Right cardiac atrium (tissue), 5 donors: Measurements from ENCODE around the gene NUP93. TPM values are rescaled to one million over a fixed set of nuclear protein-coding genes. Genes with fewer than 3 reads are reported as not detected.

Source experiments
- ATAC-seq, 2 donors: fragments of 200-7000 bp; cut with Tn5 transposase; one replicate each; pipeline versions ENCODE4 v1.8.0 to v1.9.1; 2020; ENCODE audit warnings: moderate library complexity in 2 of 2, mild to moderate bottlenecking in 1 of 2
- DNase-seq, 3 donors: peaks; one replicate each; pipeline ENCODE4 v3.0.0-alpha.2; 2020
- H3K27ac ChIP-seq: one replicate; pipeline ENCODE4 v1.5.1; 2013; ENCODE audit warnings: mild to moderate bottlenecking, low read length, control low read depth, moderate library complexity
- H3K27me3 ChIP-seq: one replicate; pipeline ENCODE4 v1.6.1; 2013; ENCODE audit not compliant: control insufficient read depth, insufficient read depth
- H3K4me1 ChIP-seq: one replicate; pipeline ENCODE4 v1.6.1; 2013; ENCODE audit warnings: low read length; ENCODE audit not compliant: control insufficient read depth, insufficient read depth
- H3K4me3 ChIP-seq: one replicate; pipeline ENCODE4 v1.5.1; 2013; ENCODE audit warnings: low read length, control low read depth
- H3K9me3 ChIP-seq: one replicate; pipeline ENCODE4 v1.6.1; 2013; ENCODE audit warnings: low read length; ENCODE audit not compliant: control insufficient read depth
- WGBS: extraction: QIAGEN DNeasy Blood & Tissue Kit; methylation state at CpG from one replicate; pipeline ENCODE4 v1.1.7; 2013; 5-methylcytosine and 5-hydroxymethylcytosine counted together
- intact Hi-C, 4 donors: fragments of 100-400 bp; cut with DNase I; formaldehyde crosslinking; loops; one replicate each; pipeline versions ENCODE4 v1.11.0 to v1.14.0; 2022 to 2023
- microRNA-seq, 2 donors: library from miRNA; unstranded; fragments of <30 nt; microRNA quantifications; one replicate each; pipeline ENCODE4 v1.2.0, GENCODE V29; 2020 to 2021
- polyA plus RNA-seq: library from polyadenylated mRNA; stranded (reverse); fragments of 200-250 nt; gene quantifications from one replicate; pipeline ENCODE4 v1.2.3, GENCODE V29; 2013
- total RNA-seq, 4 donors: library from RNA; stranded (reverse); fragmentation: NEBNext Ultra II Directional; extraction: Animal tissue kit (Norgen Biotek cat#: 25700); gene quantifications; one replicate each; pipeline ENCODE4 v1.2.1, GENCODE V29; 2021
- donor health status: healthy with polysubstance abuse.
- donor health status: DM: no; HTN: yes; CAD: no.
- donor health status: DM: no; HTN: no; CAD: no.
- donor health status: DM: no; HTN: yes; CAD: no; lungs with severe emphysema.
- donor health status: DM: yes; HTN: yes; CAD: no.

Gene NUP93
- total and polyA plus RNA-seq, 5 donors = 18.9 to 36.0 (median 29.3) TPM

- Histone ChIP-seq H3K27ac (no peak overlapping the region), H3K27me3 (no peaks in the 10 kb centered on the region), H3K4me1 (no peaks in the 10 kb centered on the region), H3K4me3 (no peak overlapping the region), H3K9me3 (no peaks in the 10 kb centered on the region)
- intact Hi-C loops = no loop called here
- DNase-seq (peak in 1 of 3 donors; percentile 18), ATAC-seq (no peak)
- WGBS = 64% methylated on average over 4 of the region's 4 CpGs
Measured at GRCh38 chr16:56895813-56896212, 165.9 kb downstream of the NUP93 start.

GRCh38 chr16:56896244-56896643 lies 166.3 kb downstream of the NUP93 start:
- Histone ChIP-seq H3K4me3 (no peak overlapping the region), H3K9me3 (no peaks in the 10 kb centered on the region), H3K4me1 (no peaks in the 10 kb centered on the region), H3K27ac (no peak overlapping the region), H3K27me3 (no peaks in the 10 kb centered on the region)
- intact Hi-C loops = no loop called here
- ATAC-seq = no peak
- peak in 2 of 3 donors; percentile 15 to 58 for DNase-seq
- WGBS = 66% methylated on average over 3 of the region's 3 CpGs

GRCh38 chr16:56897026-56897799 lies 167.3 kb downstream of the NUP93 start:
- ATAC-seq (no peak), DNase-seq (peak in 1 of 3 donors; percentile 9)
- intact Hi-C loops = no loop called here
- Histone ChIP-seq H3K4me1 (no peaks in the 10 kb centered on the region), H3K9me3 (no peaks in the 10 kb centered on the region), H3K4me3 (no peak overlapping the region), H3K27ac (no peak overlapping the region), H3K27me3 (no peaks in the 10 kb centered on the region)
- WGBS = 79% methylated on average over 8 of the region's 8 CpGs

GRCh38 chr16:56898847-56899246 lies 168.9 kb downstream of the NUP93 start:
- no peaks in the 10 kb centered on the region for H3K27me3 ChIP-seq
- ATAC-seq = no peak
- DNase-seq = no peak
- no peaks in the 10 kb centered on the region for H3K9me3 ChIP-seq
- H3K4me1 ChIP-seq = no peaks in the 10 kb centered on the region
- no peak overlapping the region for H3K27ac ChIP-seq
- H3K4me3 ChIP-seq = no peak overlapping the region
- intact Hi-C loops = no loop called here
- WGBS = 93% methylated on average over 8 of the region's 8 CpGs

Small RNA genes lying within 50 kb of the gene (microRNA-seq; reads per million reads assigned to microRNA genes)
- 2.7 to 5.0 reads per million in 2 donors for gene MIR138-2

Other genes with a start within 250 kb of the NUP93 start
- 10 to 100 TPM; 31.4 to 55.9 (median 39.8) TPM for gene BBS2, start 210.1 kb upstream of the NUP93 start, total RNA-seq
- 37.7 TPM for gene BBS2, start 210.1 kb upstream of the NUP93 start, polyA plus RNA-seq
- gene MT4, start 165.1 kb upstream of the NUP93 start, total RNA-seq = not detected
- gene MT4, start 165.1 kb upstream of the NUP93 start, polyA plus RNA-seq = not detected
- gene MT3, start 140.6 kb upstream of the NUP93 start, total RNA-seq = 1 to 10 TPM; 2.0 to 6.1 (median 3.3) TPM
- 24.7 TPM for gene MT3, start 140.6 kb upstream of the NUP93 start, polyA plus RNA-seq
- gene MT2A, start 121.5 kb upstream of the NUP93 start, total RNA-seq = 100 to 1,000 TPM in 1 of 4 donors, 10 to 100 TPM in 3; 55.6 to 154 (median 83.4) TPM
- gene MT2A, start 121.5 kb upstream of the NUP93 start, polyA plus RNA-seq = 140 TPM
- 10 to 100 TPM; 58.7 to 88.4 (median 68.4) TPM for gene MT1E, start 104.3 kb upstream of the NUP93 start, total RNA-seq
- gene MT1E, start 104.3 kb upstream of the NUP93 start, polyA plus RNA-seq = 129 TPM
- 10 to 100 TPM in 1 of 4 donors, 1 to 10 TPM in 3; 3.0 to 26.7 (median 6.6) TPM for gene MT1M, start 97.5 kb upstream of the NUP93 start, total RNA-seq
- gene MT1M, start 97.5 kb upstream of the NUP93 start, polyA plus RNA-seq = 18.0 TPM
- 10 to 100 TPM in 1 of 4 donors, 1 to 10 TPM in 3; 1.6 to 27.5 (median 6.0) TPM for gene MT1A, start 91.5 kb upstream of the NUP93 start, total RNA-seq
- 73.4 TPM for gene MT1A, start 91.5 kb upstream of the NUP93 start, polyA plus RNA-seq
- gene MT1B, start 78.2 kb upstream of the NUP93 start, total RNA-seq = not detected
- gene MT1B, start 78.2 kb upstream of the NUP93 start, polyA plus RNA-seq = not detected
- gene MT1F, start 72.2 kb upstream of the NUP93 start, total RNA-seq = 1 to 10 TPM; 1.3 to 3.9 (median 2.7) TPM
- 3.7 TPM for gene MT1F, start 72.2 kb upstream of the NUP93 start, polyA plus RNA-seq
- 1 to 10 TPM in 1 of 4 donors, under 1 TPM in 1, not detected in 2; 0.71 to 1.1 TPM for gene MT1G, start 62.1 kb upstream of the NUP93 start, total RNA-seq
- gene MT1G, start 62.1 kb upstream of the NUP93 start, polyA plus RNA-seq = 8.0 TPM
- gene MT1H, start 60.3 kb upstream of the NUP93 start, total RNA-seq = not detected
- not detected for gene MT1H, start 60.3 kb upstream of the NUP93 start, polyA plus RNA-seq
- 100 to 1,000 TPM in 3 of 4 donors, 10 to 100 TPM in 1; 75.7 to 367 (median 180) TPM for gene MT1X, start 47.7 kb upstream of the NUP93 start, total RNA-seq
- gene MT1X, start 47.7 kb upstream of the NUP93 start, polyA plus RNA-seq = 287 TPM
- gene SLC12A3, start 135.1 kb downstream of the NUP93 start, total RNA-seq = not detected
- not detected for gene SLC12A3, start 135.1 kb downstream of the NUP93 start, polyA plus RNA-seq
- 100 to 1,000 TPM in 3 of 4 donors, 10 to 100 TPM in 1; 98.6 to 126 (median 118) TPM for gene HERPUD1, start 202.0 kb downstream of the NUP93 start, total RNA-seq
- 94.6 TPM for gene HERPUD1, start 202.0 kb downstream of the NUP93 start, polyA plus RNA-seq
- gene CETP, start 231.8 kb downstream of the NUP93 start, total RNA-seq = under 1 TPM in 2 of 4 donors, not detected in 2; 0.46 to 0.59 TPM
- gene CETP, start 231.8 kb downstream of the NUP93 start, polyA plus RNA-seq = 0.34 TPM